ENCODE data around the gene UBASH3A.

DNA sequence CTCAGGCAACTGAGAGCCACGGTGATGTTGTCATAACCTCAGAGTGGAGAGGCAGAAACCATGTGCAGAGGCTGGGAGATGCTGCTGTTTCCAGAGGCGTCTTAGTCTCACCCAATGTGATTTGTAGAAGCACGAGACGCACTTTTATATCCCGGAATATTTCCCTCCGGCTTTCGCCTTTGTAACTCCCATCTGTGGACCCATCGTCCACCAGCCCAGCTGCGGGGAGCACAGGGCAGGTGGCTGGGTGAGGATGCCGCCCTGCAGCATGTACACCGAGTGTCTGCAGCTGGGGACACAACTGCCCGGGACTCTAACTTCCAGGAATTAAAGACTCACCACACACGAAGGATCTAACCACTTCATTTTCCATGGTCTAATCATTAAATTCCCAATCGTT, 43.5 kb downstream of the UBASH3A start:
- TF ChIP-seq, protein P1, sequence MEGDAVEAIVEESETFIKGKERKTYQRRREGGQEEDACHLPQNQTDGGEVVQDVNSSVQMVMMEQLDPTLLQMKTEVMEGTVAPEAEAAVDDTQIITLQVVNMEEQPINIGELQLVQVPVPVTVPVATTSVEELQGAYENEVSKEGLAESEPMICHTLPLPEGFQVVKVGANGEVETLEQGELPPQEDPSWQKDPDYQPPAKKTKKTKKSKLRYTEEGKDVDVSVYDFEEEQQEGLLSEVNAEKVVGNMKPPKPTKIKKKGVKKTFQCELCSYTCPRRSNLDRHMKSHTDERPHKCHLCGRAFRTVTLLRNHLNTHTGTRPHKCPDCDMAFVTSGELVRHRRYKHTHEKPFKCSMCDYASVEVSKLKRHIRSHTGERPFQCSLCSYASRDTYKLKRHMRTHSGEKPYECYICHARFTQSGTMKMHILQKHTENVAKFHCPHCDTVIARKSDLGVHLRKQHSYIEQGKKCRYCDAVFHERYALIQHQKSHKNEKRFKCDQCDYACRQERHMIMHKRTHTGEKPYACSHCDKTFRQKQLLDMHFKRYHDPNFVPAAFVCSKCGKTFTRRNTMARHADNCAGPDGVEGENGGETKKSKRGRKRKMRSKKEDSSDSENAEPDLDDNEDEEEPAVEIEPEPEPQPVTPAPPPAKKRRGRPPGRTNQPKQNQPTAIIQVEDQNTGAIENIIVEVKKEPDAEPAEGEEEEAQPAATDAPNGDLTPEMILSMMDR (IDR thresholded peaks at IDR 0.05) = no peak
- TF ChIP-seq FOXS1 (CRISPR knock-in tag; IDR thresholded peaks at IDR 0.05) = no peak
- TF ChIP-seq POLR2A (IDR thresholded peaks at IDR 0.05; ENCODE audit: low read length) = no peak
- no peak for TF ChIP-seq E2F6 (IDR thresholded peaks at IDR 0.05; ENCODE audit: borderline replicate concordance, low read depth)
- no peak for TF ChIP-seq PBX3 (IDR thresholded peaks at IDR 0.05)
- TF ChIP-seq TP53 (CRISPR knock-in tag; IDR thresholded peaks at IDR 0.05) = no peak
- no peak for TF ChIP-seq TFCP2L1 (CRISPR knock-in tag; IDR thresholded peaks at IDR 0.05)
- TF ChIP-seq HOXB5 (CRISPR knock-in tag; IDR thresholded peaks at IDR 0.05) = no peak
- TF ChIP-seq CBX2 (IDR thresholded peaks at IDR 0.05; ENCODE audit: borderline replicate concordance, low read depth) = no peak
- no peak for TF ChIP-seq SREBF2 (IDR thresholded peaks at IDR 0.05)
- no peak for TF ChIP-seq HDAC2 (IDR thresholded peaks at IDR 0.05)
- TF ChIP-seq SMC3 (IDR thresholded peaks at IDR 0.05) = no peak
- TF ChIP-seq JUNB (IDR thresholded peaks at IDR 0.05) = no peak

Data from A549 (cell line).